Activated naive CD8-positive, alpha-beta T cell (primary cell): ENCODE data around the gene NIT1.
"Not testable (repeated sequence)": the region's sequence is repeated elsewhere in the genome, so short reads cannot be mapped to it uniquely, and the experiment has no call there.

Source experiments
- H3K27ac Mint-ChIP-seq: one replicate; pipeline ENCODE4 v1.8.0; 2021; ENCODE audit warnings: mixed read lengths
- H3K27me3 Mint-ChIP-seq: one replicate; pipeline ENCODE4 v1.8.0; 2021; ENCODE audit warnings: mixed read lengths
- H3K36me3 Mint-ChIP-seq: one replicate; pipeline ENCODE4 v1.8.0; 2021; ENCODE audit warnings: mixed read lengths
- H3K4me1 Mint-ChIP-seq: one replicate; pipeline ENCODE4 v1.8.0; 2021; ENCODE audit warnings: low read depth, mixed read lengths
- H3K4me3 Mint-ChIP-seq: one replicate; pipeline ENCODE4 v1.8.0; 2021; ENCODE audit warnings: mild to moderate bottlenecking, mixed read lengths
- H3K9me3 Mint-ChIP-seq: one replicate; pipeline ENCODE4 v1.8.0; 2021; ENCODE audit warnings: low read depth, mixed read lengths

The NIT1 gene

DNA sequence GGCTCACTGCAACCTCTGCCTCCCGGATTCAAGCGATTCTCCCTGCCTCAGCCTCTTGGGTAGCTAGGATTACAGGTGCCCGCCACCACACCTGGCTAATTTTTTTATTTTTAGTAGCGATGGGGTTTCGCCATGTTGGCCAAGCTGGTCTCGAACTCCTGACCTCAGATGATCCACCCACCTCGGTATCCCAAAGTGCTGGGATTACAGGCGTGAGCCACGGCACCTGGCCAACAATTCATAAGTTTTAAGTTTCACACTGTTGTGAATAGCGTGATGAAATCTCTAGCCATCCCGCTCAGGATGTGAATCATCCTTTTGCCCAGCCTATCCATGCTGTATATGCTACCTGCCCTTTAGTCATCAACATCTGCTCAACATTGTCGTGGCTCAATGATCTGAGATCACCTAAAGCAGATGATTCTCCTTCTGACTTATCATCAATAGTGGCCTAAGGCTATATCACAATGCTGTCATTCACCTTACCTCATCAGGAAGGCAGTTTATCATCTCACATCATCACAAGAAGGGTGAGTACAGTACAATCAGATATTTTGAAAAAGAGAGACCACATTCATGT is 2.7 kb upstream of the NIT1 start:
- Mint-ChIP-seq H3K4me3 (peak overlapping the region; percentile 98), H3K27me3 (no peaks in the 10 kb centered on the region), H3K9me3 (no peaks in the 10 kb centered on the region), H3K36me3 (peaks cover 12% of the 10 kb centered on the region), H3K4me1 (peaks cover 71% of the 10 kb centered on the region), H3K27ac (peak overlapping the region; percentile 41)

DNA sequence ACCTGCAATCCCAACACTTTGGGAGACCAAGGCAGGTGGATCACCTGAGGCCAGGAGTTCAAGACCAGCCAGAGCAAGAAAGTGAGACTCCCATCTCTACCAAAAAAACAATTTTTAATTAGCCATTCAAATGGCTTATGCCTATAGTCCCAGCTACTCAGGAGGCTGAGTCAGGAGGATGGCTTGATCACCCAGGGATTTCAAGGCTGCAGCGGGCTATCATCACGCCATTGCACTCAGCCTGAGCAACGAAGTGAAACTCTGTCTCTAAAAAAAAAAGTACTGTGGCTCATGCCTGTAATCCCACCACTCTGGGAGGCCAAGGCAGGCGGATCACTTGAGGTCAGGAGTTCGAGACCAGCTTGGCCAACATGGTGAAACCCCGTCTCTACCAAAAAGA is 1.9 kb upstream of the NIT1 start:
- Mint-ChIP-seq H3K4me1 (peaks cover 74% of the 10 kb centered on the region), H3K4me3 (peak overlapping the region; percentile 98), H3K36me3 (peaks cover 13% of the 10 kb centered on the region), H3K27ac (peak overlapping the region; percentile 98)
- not testable (repeated sequence) for H3K9me3 Mint-ChIP-seq, H3K27me3 Mint-ChIP-seq

DNA sequence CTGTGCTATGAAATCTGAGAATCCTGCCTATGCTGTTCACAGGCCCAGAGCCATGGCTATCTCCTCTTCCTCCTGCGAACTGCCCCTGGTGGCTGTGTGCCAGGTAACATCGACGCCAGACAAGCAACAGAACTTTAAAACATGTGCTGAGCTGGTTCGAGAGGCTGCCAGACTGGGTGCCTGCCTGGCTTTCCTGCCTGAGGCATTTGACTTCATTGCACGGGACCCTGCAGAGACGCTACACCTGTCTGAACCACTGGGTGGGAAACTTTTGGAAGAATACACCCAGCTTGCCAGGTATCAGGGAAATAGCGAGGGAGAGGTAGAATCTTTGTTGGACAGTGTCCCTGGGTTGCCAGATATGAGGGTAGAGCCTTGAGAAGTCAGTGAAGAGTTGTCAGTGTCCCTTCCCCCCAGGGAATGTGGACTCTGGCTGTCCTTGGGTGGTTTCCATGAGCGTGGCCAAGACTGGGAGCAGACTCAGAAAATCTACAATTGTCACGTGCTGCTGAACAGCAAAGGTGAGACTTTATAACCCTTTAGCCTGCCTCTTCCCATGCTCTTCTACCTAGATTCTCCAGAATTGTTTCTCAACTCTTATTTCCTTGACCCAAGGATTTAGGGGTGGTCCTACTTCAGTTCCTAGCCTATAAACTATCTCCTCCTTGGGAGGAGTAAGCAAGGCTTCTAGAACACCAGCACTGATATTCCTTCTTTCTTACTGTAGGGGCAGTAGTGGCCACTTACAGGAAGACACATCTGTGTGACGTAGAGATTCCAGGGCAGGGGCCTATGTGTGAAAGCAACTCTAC is 1.4 kb downstream of the NIT1 start:
- peaks cover 9% of the 10 kb centered on the region for H3K36me3 Mint-ChIP-seq
- peak overlapping the region; percentile 98 for H3K27ac Mint-ChIP-seq
- H3K4me3 Mint-ChIP-seq = peak overlapping the region; percentile 98
- H3K27me3 Mint-ChIP-seq = no peaks in the 10 kb centered on the region
- H3K4me1 Mint-ChIP-seq = peaks cover 55% of the 10 kb centered on the region
- H3K9me3 Mint-ChIP-seq = no peaks in the 10 kb centered on the region

DNA sequence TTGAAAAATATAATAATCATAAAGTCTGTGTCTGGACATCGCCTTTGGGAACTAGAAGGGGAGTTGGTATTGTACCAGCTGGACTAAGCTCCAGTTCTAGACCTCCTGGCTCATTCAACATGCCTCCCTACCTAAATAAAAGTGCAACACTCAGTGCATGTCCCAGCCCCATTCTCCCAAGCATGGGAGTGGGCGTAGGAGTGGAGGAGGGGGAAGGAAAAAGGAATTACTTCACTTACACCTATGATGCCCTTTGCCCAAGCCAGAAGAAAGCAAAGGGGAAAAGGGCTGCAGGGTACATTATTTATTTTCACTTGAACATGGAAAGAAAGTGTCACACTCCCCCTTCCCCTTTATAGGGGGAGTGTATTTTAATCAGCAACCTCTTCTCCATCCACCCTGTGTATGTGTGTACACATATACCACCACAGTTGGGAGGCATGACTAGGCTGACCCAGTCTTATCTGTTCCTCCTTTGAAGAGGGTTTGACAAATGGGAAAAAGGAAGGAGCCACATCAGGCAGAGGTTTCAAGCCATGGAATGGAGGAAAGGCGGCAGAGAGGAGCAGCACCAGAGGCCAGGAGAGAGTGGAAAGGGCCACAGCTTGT is 3.2 kb downstream of the NIT1 start:
- Mint-ChIP-seq H3K27me3 (no peaks in the 10 kb centered on the region), H3K9me3 (no peaks in the 10 kb centered on the region), H3K27ac (peak overlapping the region; percentile 81), H3K4me1 (peaks cover 42% of the 10 kb centered on the region), H3K36me3 (peaks cover 9% of the 10 kb centered on the region), H3K4me3 (no peak overlapping the region)

DNA sequence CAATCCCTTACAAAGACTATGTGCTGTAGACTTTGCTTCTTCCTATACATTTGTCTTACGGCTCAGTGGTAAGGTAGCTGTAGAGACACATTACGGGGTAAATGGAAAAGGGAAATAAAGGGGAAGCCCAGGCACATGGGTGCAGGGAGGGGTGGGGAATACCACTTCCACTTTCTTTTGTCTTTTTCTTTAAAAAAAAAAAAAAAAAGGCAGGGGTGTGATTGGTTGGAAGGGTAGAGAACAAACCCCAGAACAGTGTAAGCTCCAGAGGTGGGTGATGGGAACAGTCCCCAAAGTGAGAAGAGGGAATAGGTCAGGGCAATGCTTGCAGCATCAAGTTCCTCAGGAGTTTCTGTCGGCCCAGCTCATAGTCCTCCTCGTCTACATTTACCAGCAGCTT is 3.9 kb downstream of the NIT1 start:
- H3K4me3 Mint-ChIP-seq = no peak overlapping the region
- H3K27me3 Mint-ChIP-seq = no peaks in the 10 kb centered on the region

DNA sequence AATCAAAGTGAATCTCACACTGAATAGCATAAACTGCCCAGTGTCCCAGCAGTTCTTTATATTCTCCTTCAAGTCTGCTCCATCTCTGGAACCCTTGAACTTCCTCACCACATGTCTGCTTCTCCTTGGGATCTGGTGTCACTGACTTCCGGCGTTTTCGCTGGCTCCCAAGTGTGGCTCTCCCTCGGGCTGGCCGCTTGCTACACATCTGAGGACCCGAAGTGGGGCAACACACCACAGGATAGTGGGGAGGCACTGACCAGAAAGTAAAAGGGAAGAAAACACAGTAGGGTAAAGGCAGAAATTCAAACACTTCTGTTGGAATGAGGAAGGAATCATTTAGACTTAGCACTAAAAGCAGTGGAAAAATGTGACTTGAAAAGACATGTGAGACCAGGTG is 5.1 kb downstream of the NIT1 start:
- H3K36me3 Mint-ChIP-seq = peaks cover 11% of the 10 kb centered on the region
- H3K4me3 Mint-ChIP-seq = no peak overlapping the region
- H3K27ac Mint-ChIP-seq = peak overlapping the region; percentile 64
- H3K27me3 Mint-ChIP-seq = no peaks in the 10 kb centered on the region
- peaks cover 49% of the 10 kb centered on the region for H3K4me1 Mint-ChIP-seq
- H3K9me3 Mint-ChIP-seq = no peaks in the 10 kb centered on the region

More for the DNA sequence above, 3.9 kb downstream of the NIT1 start:
- Mint-ChIP-seq H3K9me3 (no peaks in the 10 kb centered on the region), H3K4me1 (peaks cover 42% of the 10 kb centered on the region), H3K27ac (peak overlapping the region; percentile 81), H3K36me3 (peaks cover 13% of the 10 kb centered on the region)

DNA sequence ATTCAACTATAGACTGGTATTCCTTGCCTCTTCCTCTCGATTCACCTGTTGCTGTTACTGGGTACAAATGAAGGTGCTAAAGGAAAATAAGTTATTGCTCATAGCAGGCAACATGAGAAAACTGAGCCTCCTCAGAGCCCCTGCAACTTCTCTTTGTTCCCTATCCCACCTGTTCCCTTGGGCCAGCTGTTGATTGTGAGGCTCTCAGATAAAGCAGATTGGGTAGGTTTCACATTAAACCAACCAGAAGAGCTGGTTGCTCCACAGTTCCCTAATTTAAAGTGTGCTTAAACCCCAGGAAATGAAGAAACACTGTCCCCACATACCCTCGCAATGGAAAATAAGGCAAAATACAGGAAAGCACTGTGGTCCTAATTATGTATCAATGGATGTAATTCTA is 9.7 kb downstream of the NIT1 start:
- H3K36me3 Mint-ChIP-seq = peaks cover 13% of the 10 kb centered on the region
- no peaks in the 10 kb centered on the region for H3K27me3 Mint-ChIP-seq
- H3K4me3 Mint-ChIP-seq = no peak overlapping the region
- peak overlapping the region; percentile 86 for H3K27ac Mint-ChIP-seq
- H3K9me3 Mint-ChIP-seq = no peaks in the 10 kb centered on the region
- peaks cover 58% of the 10 kb centered on the region for H3K4me1 Mint-ChIP-seq

DNA sequence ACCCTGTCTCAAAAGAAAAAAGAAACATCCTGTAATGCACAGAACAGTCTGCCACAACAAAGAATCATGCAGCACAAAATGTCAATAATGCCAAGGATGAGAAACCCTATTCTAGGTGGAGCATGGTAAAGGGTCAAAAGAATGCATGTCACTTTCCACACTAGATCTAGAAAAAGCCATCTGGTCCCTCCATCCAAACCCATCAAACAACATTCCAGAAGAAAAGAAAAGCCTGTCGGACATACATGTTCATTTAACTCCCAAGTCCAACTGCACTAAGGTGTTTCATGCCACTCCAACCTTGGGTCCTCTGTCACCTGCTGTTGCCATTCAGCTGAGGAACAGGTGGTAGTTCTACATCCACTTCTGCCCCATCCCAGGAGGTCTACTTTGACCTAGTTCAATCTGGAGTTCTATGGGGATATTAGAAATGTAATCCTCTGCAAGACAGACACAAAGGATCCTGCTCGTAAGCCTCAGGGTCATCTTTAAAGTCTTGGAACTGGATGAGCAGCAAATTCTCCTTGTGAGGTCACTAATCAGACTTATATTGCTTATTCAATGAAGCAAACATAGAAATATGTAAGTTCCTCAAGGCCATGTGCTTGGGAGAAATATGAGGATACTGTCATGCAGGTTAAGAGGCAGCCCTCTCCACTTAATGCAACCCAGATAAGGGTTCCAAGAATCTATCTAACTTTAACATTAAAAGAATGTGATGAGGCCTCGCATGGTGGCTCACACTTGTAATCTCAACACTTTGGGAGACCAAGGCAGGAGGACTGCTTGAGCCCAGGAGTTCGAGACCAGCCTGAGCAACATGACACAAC is 10.9 kb downstream of the NIT1 start:
- H3K36me3 Mint-ChIP-seq = peaks cover 13% of the 10 kb centered on the region
- H3K4me1 Mint-ChIP-seq = peaks cover 58% of the 10 kb centered on the region
- H3K9me3 Mint-ChIP-seq = no peaks in the 10 kb centered on the region
- peak overlapping the region; percentile 27 for H3K4me3 Mint-ChIP-seq
- H3K27ac Mint-ChIP-seq = peak overlapping the region; percentile 97
- no peaks in the 10 kb centered on the region for H3K27me3 Mint-ChIP-seq

DNA sequence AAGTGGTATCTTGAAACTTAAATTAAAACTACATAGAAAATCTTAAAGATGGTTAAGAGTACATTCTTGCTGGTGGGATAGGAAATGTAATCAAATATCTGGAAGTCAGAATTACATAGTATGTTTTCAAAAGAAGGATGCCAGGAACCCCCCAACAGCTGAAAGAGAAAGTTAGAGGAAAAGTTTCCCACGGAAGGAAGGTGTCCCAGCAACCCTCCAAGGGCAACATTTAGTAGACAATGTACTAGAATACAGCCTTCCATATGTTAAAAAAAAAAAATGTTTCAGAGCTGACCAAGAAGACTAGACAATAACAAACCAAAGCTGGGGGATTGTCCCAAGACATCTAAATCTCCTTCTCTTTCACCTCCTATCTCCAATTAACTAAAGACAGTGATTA is 12.4 kb downstream of the NIT1 start:
- Mint-ChIP-seq H3K4me3 (no peak overlapping the region), H3K27ac (peak overlapping the region; percentile 97), H3K36me3 (peaks cover 13% of the 10 kb centered on the region), H3K27me3 (no peaks in the 10 kb centered on the region), H3K9me3 (no peaks in the 10 kb centered on the region), H3K4me1 (peaks cover 62% of the 10 kb centered on the region)

DNA sequence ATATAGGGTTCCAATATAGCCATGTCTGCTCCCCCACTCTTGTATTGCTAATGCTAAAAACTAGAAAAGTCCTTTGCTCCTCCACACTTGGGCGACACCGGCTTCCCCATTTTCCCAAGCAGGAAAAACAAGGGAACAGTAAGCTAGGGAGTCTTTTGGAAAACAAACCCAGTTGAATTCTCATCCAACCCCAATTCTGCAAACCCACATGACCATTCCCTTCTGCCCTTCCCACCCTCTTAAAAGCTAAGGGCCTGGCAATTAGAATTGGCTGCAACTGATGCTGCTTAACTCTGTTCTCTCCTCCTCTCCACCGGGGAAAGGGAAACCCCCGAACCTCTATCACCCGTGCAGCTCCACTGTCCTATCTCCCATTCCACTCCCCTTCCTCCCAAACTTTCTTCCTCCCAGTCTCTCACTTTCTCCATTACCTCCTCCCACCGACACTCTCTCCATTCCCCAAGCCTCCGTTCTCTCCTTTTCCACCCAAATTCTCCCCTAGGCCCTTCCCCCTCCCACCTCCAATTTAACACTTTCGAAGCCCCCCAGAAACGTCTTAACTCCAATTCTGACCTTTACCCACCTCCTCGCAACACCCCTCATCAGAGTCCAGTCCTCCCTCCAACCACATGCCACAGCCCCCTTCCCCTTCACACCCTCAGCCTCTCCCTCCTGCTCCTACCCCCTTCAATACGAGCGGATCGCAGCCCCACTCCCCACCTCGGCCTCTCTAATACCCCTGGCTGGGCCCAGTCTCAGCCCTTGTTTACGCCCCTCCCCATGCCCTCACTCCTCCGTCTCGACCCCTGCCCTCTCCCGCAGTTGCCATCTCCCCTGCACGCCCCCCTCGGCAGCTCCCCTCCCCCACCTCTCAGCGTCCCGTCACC is 13.9 kb downstream of the NIT1 start:
- no peak overlapping the region for H3K4me3 Mint-ChIP-seq
- H3K36me3 Mint-ChIP-seq = peaks cover 5% of the 10 kb centered on the region
- H3K4me1 Mint-ChIP-seq = peaks cover 54% of the 10 kb centered on the region
- H3K9me3 Mint-ChIP-seq = no peaks in the 10 kb centered on the region
- peak overlapping the region; percentile 97 for H3K27ac Mint-ChIP-seq
- no peaks in the 10 kb centered on the region for H3K27me3 Mint-ChIP-seq

DNA sequence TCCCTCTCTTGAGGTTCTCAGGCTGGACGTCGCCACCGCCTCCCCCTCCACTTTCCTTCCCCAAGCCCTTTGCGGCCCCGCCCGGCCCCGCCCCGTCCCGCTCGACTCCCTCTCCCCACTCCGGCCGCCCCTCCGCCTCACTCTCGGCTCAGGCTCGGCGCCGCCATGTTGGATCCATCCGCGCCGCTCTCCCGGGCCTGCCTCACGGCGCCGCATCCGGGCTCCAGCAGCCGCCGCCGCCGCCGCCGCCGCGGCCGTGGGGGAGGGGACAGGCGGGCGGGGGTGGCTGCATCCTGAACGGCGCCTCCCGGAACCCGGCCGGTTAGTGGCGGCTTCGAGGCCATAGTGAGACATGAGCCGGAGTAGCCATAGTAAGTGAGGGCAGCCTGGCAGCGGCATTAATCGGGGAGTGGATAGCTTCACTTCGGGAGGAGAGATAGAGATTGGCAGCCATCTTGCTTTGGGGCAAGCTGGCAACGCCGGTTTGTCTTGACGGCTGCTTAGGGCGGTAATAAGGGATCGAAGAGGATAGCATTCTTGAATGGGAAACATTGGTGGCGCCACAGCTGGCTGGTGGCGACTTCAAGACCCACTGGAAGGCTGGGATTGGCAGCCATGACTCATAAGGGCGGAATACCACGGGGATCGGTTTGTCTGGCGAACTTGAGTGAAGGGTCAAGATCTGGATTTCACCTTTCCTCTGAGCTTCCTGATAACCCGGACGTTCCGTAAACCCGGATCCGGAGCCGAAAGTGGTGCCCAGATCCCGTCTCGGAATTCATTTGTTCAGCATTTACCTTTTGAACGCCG is 14.7 kb downstream of the NIT1 start, which contains the start of gene DEDD:
TSS of gene DEDD (minus strand) at position 258 of the 810 bp plus-strand sequence. CDS start 8,205 bp downstream, outside the sequence.
- Mint-ChIP-seq H3K4me1 (peaks cover 46% of the 10 kb centered on the region), H3K27me3 (no peaks in the 10 kb centered on the region), H3K4me3 (no peak within 1 kb of the TSS), H3K36me3 (peaks cover 4% of the 10 kb centered on the region), H3K9me3 (no peaks in the 10 kb centered on the region), H3K27ac (peak within 1 kb of the TSS; percentile 97)

DNA sequence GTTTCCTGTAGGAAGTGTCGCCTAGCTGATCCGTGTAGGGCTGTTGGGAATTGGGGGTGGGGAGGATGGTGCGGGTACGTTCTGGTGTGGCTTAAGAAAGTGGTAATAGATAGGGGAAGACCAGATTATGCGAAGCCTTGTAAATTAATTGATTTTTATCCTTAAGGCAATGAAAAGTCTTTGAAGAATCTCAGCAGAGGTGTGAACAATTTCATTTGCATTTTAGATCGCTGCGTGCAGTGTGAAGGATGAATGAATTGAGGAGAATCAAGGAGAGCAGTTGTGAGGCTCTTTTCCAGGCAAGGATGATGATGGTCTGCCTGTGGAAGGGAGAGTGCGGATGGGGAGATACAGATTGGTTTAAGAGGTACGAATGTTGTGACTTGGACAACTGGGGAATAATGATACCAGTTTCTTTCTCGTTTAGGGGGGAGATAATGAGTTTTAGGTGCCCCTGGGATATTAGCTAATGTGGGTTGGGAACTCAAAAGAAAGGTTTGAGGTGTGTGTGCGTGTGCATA is 15.4 kb downstream of the NIT1 start:
- H3K27ac Mint-ChIP-seq = no peak overlapping the region

DNA sequence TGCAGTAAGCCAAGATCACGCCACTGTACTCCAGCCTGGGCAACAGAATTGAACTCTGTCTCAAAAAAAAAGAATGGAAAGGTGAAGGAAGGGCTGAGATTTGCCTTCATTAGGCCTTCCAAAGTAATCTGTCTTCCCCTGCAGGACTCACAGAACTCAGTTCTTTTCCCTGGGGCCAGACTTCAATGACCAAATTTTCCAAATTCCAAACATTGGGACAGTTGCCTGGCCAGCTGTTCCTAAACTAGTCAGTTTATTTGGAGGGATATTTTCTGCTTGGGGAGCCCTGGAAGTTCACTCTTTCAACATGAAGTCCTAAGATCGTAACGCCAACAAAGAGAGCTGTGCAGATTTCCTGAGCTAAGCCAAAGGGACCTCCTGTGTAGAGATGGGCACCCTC is 20.0 kb downstream of the NIT1 start:
- Mint-ChIP-seq H3K4me1 (peaks cover 5% of the 10 kb centered on the region), H3K9me3 (no peaks in the 10 kb centered on the region), H3K27me3 (no peaks in the 10 kb centered on the region), H3K36me3 (no peaks in the 10 kb centered on the region), H3K27ac (no peak overlapping the region), H3K4me3 (no peak overlapping the region)

More for the DNA sequence above, 15.4 kb downstream of the NIT1 start:
- Mint-ChIP-seq H3K4me3 (no peak overlapping the region), H3K27me3 (no peaks in the 10 kb centered on the region), H3K9me3 (no peaks in the 10 kb centered on the region), H3K4me1 (peaks cover 40% of the 10 kb centered on the region), H3K36me3 (peaks cover 4% of the 10 kb centered on the region)
